ENCODE results near the gene TLE1. TPM values are rescaled to one million over a fixed set of nuclear protein-coding genes. Genes with fewer than 3 reads are reported as not detected.

Gene TLE1
- total RNA-seq, 3 donors from 2014 or later = 42.9 to 51.8 (median 47.3) TPM

DNA sequence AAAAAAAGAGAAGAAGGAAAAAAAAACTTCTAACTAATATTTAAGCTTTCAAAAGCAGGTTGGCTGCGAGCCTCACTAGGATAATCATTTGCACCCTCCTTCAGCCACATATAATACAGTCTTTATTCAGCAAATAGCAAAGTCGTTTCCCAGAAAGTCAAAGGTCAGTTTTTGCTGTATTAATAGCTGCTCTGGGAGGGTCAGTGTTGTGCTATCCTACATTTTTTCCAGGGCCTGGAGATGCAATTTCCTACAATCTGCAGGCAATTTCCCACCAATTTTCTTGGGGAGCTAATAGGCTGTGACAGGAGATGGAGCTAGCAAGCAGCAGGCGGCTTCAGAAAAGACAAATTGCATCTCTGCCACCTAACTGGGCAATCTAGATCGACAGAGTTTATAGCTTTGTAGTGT, 136.8 kb downstream of the TLE1 start:
- DNase-seq (no peak), ATAC-seq (peak; percentile 35)
- Histone ChIP-seq H3K4me3 (no peak overlapping the region), H3K36me3 (ENCODE audit: low read depth) (no peaks in the 10 kb centered on the region), H3K4me1 (ENCODE audit: low read depth) (peaks cover 6% of the 10 kb centered on the region), H3K9me3 (no peaks in the 10 kb centered on the region)
- intact Hi-C loops (cut with DNase I, micrococcal nuclease) = no loop called here
- TF ChIP-seq, protein P1, sequence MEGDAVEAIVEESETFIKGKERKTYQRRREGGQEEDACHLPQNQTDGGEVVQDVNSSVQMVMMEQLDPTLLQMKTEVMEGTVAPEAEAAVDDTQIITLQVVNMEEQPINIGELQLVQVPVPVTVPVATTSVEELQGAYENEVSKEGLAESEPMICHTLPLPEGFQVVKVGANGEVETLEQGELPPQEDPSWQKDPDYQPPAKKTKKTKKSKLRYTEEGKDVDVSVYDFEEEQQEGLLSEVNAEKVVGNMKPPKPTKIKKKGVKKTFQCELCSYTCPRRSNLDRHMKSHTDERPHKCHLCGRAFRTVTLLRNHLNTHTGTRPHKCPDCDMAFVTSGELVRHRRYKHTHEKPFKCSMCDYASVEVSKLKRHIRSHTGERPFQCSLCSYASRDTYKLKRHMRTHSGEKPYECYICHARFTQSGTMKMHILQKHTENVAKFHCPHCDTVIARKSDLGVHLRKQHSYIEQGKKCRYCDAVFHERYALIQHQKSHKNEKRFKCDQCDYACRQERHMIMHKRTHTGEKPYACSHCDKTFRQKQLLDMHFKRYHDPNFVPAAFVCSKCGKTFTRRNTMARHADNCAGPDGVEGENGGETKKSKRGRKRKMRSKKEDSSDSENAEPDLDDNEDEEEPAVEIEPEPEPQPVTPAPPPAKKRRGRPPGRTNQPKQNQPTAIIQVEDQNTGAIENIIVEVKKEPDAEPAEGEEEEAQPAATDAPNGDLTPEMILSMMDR (IDR thresholded peaks at IDR 0.05) = no peak

DNA sequence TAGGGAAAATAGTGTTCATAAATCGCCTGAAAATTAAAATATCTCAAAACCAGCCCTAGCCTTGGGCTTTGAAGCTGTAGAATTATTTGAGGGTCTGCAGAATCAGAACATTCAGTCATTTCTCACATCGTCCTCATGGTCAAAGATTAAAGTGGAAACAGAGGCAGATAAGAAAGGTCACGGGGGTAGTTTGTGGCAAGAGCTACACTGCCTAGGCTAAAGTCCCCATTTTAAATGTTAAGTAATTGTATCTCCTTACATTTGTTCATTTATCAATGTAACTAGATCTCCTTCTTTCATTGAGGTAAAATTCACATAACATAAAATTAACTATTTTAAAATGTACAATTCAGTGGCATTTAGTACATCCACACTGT, 139.2 kb downstream of the TLE1 start:
- TF ChIP-seq, protein P1 (IDR thresholded peaks at IDR 0.05) = no peak
- H3K36me3 ChIP-seq (ENCODE audit: low read depth) = no peaks in the 10 kb centered on the region
- H3K4me3 ChIP-seq = no peak overlapping the region
- peaks cover 6% of the 10 kb centered on the region for H3K4me1 ChIP-seq (ENCODE audit: low read depth)
- ATAC-seq = no peak
- no peaks in the 10 kb centered on the region for H3K9me3 ChIP-seq
- intact Hi-C loops (cut with DNase I, micrococcal nuclease) = no loop called here
- no peak for DNase-seq

DNA sequence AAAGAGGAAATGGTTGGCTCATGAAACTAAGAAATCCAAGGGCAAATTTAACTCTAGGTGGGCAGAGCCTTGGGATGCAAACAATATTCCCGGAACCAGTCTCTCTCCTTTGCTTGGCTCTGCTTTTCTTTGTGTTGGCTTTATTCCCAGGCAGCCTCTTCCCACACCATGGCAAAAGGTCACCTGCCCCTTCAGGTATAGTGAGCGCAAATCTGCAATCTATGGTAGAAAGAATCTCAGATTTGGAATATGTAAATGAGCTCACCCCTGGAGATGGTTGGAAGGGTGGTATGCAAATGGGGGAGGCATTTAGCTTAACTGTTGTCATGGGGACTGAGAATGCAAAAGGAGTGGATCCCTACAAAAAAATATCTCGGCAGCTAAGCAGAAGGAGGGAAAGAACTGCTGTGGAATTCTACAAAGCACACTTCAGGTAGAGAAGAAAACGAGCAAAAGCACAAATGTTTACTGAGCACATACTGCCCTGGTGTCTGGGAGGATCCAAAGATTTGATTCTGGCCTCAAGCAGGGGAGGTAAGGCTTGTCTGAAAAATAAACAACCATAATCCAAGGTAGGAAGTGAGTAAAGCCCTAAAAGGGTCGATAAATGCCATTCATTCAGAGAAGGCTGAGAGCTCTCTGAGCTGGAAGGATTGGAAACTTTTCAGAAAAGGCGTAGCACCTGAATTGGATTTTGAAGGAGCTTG, 139.7 kb downstream of the TLE1 start:
- DNase-seq (peak in 1 of 3 donors; percentile 30), ATAC-seq (peak; percentile 80)
- H3K4me3 ChIP-seq = no peak overlapping the region
- no peaks in the 10 kb centered on the region for H3K36me3 ChIP-seq (ENCODE audit: low read depth)
- no peaks in the 10 kb centered on the region for H3K9me3 ChIP-seq
- TF ChIP-seq, protein P1 (IDR thresholded peaks at IDR 0.05) = no peak
- intact Hi-C loops (cut with DNase I, micrococcal nuclease) = no loop called here
- H3K4me1 ChIP-seq (ENCODE audit: low read depth) = peaks cover 6% of the 10 kb centered on the region

DNA sequence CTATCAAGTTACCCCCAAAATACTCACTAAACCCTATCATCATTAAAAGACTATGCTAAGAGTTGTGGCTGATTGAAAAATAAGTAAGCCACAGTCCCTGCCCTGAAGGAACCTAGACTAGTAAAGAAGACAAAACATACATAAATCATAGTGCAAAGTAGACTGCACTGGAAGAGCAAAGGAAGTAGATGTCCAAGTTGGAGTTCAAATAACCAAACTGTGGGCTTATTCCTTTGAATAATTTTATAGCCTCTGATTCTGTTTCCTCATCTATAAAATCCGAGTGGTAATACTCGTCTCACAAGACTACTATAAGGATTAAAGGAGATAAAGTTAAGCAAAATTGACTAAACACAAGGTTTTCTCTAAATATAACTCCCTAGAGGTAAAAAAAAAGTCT, 140.4 kb downstream of the TLE1 start:
- TF ChIP-seq, protein P1 (IDR thresholded peaks at IDR 0.05) = no peak
- DNase-seq (no peak), ATAC-seq (peak; percentile 26)
- intact Hi-C loops (cut with DNase I, micrococcal nuclease) = no loop called here
- no peak overlapping the region for H3K4me3 ChIP-seq
- H3K4me1 ChIP-seq (ENCODE audit: low read depth) = peaks cover 6% of the 10 kb centered on the region
- H3K36me3 ChIP-seq (ENCODE audit: low read depth) = no peaks in the 10 kb centered on the region
- no peaks in the 10 kb centered on the region for H3K9me3 ChIP-seq

DNA sequence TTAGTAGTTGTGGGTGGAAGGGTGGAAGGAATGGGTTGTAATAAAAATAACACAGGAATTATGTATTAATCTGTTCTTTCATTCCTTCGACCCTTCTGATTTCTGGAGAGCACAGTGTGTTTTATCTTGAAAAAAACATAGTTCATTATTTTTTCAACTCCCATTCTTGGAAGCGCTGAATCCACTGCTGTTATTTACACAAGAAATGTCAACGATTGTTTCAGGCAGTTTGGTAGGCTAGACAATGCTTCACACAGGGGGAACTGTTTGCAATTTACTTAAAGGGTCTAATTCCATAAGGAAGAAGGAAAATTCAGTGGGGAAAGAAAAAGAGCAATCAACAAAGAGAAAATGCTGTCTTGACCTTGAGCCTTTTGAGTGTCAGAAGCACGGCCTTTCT, 142.9 kb downstream of the TLE1 start:
- intact Hi-C loops (cut with DNase I, micrococcal nuclease) = no loop called here
- no peak overlapping the region for H3K4me3 ChIP-seq
- H3K9me3 ChIP-seq = no peaks in the 10 kb centered on the region
- no peaks in the 10 kb centered on the region for H3K4me1 ChIP-seq (ENCODE audit: low read depth)
- ATAC-seq = no peak
- no peaks in the 10 kb centered on the region for H3K36me3 ChIP-seq (ENCODE audit: low read depth)
- TF ChIP-seq, protein P1 (IDR thresholded peaks at IDR 0.05) = no peak
- DNase-seq = no peak
